NK-92 (cell line): ENCODE data around the gene AKR1E2.

Experiments
- DNase-seq: peaks from one replicate; lab custom pipeline; 2025; ENCODE audit not compliant: unreplicated experiment; lab: John Stamatoyannopoulos, UW

Gene AKR1E2

GRCh38 chr10:4843525-4844180 is 17.6 kb downstream of the AKR1E2 start:
- DNase-seq = no peak

- no peak for DNase-seq
Observed at GRCh38 chr10:4844864-4845263, 18.9 kb downstream of the AKR1E2 start.

GRCh38 chr10:4845766-4846165 is 19.8 kb downstream of the AKR1E2 start:
- no peak for DNase-seq

- DNase-seq = no peak
Observed at GRCh38 chr10:4846775-4847174, 20.8 kb downstream of the AKR1E2 start.

- DNase-seq = no peak
Observed at GRCh38 chr10:4847561-4848355, 21.8 kb downstream of the AKR1E2 start.

GRCh38 chr10:4848356-4849041 is 22.5 kb downstream of the AKR1E2 start:
- DNase-seq = no peak

- DNase-seq = no peak
Observed at GRCh38 chr10:4849042-4849402, 23.0 kb downstream of the AKR1E2 start.

GRCh38 chr10:4849555-4850242 is 23.7 kb downstream of the AKR1E2 start:
- DNase-seq = peak; percentile 10

- DNase-seq = no peak
Observed at GRCh38 chr10:4850397-4850796, 24.4 kb downstream of the AKR1E2 start.

- DNase-seq = no peak
Observed at GRCh38 chr10:4851176-4851575, 25.2 kb downstream of the AKR1E2 start.

GRCh38 chr10:4851846-4852245 is 25.8 kb downstream of the AKR1E2 start:
- DNase-seq = no peak

GRCh38 chr10:4865945-4866661 is 40.1 kb downstream of the AKR1E2 start:
- no peak for DNase-seq

GRCh38 chr10:4867109-4867519 is 41.1 kb downstream of the AKR1E2 start:
- DNase-seq = no peak

GRCh38 chr10:4867520-4868356 is 41.7 kb downstream of the AKR1E2 start:
- no peak for DNase-seq

GRCh38 chr10:4868357-4868657 is 42.3 kb downstream of the AKR1E2 start:
- no peak for DNase-seq

- DNase-seq = no peak
Observed at GRCh38 chr10:4882704-4883078, 56.7 kb downstream of the AKR1E2 start.

- DNase-seq = no peak
Observed at GRCh38 chr10:4883079-4883739, 57.2 kb downstream of the AKR1E2 start.

GRCh38 chr10:4885162-4885561 is 59.2 kb downstream of the AKR1E2 start:
- no peak for DNase-seq

GRCh38 chr10:4887501-4887900 is 61.5 kb downstream of the AKR1E2 start:
- no peak for DNase-seq

- DNase-seq = no peak
Observed at GRCh38 chr10:4888236-4888635, 62.2 kb downstream of the AKR1E2 start.
